GM18502 (cell line): ENCODE data around the gene INPP5A.

Source experiments
- ATAC-seq: cut with Tn5 transposase; IDR thresholded peaks from one replicate; pipeline ENCODE4 v1.9.1; 2021; ENCODE audit warnings: mild to moderate bottlenecking; ENCODE audit not compliant: unreplicated experiment, poor library complexity

The INPP5A gene

GRCh38 chr10:132575320-132576201 is 38.0 kb downstream of the INPP5A start:
- ATAC-seq = peak; percentile 42

DNA sequence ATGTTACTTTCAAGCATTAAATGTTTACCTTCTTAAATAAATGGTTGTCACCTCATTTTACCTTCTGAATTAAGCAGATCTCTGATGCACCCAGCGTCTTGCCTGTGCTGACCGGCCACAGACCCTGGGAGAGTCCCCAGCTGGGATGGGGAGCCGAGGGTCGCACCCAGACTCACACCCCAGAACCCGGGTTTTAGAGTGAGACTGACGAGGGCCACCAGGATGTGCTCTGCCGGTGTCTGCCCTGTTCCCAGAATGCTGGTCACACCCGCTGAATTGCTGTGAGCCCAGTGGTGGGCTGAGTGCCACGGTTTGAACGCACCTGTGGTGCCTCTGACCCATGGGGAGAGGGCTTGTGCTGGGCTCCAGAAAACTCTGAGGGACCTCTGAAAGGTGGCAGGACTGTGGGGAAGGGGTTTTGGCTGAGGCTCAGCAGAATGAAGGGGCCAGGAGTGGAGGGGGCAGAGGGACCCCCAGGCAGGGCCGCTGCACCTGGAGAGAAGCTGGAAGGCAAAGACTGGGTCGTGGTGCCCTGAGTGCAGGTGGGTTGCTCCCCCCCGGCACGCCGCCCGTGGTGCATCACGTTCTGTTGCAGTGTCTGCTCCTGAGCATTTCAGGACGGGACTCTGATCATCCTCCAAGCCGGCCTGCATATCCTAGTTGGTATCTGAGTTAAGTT is 39.2 kb downstream of the INPP5A start:
- no peak for ATAC-seq

- ATAC-seq = no peak
Observed at GRCh38 chr10:132577350-132578003, 39.9 kb downstream of the INPP5A start.

DNA sequence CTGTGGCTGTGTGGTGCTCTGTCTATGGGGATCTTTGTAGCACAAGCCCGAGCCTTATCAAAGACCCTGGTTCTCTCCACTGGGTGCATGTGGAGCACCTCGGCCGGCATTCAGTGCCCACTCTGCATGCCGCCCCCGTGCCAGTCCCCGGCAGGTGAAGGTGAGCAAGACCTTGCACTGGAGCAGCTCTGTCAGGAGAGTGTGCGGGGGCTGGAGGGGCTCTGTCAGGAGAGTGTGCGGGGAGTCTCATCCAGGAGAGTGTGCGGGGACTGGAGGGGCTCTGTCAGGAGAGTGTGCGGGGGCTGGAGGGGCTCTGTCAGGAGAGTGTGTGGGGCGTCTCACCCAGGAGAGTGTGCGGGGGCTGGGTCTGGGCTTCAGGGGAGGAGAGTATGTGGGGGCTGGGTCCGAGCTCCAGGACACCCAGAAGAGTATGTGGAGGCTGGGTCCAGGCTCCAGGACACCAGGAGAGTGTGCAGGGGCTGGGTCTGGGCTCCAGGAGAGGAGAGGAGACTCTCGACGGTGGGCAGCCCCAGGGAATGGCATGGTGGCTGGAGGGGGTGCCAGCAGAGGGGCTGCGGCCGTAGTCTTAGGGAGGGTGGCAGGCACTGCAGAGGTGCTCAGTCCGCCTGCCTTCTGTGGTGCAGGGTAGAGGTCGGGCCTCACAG is 40.8 kb downstream of the INPP5A start:
- ATAC-seq = no peak

GRCh38 chr10:132579027-132579859 is 41.7 kb downstream of the INPP5A start:
- ATAC-seq = no peak

DNA sequence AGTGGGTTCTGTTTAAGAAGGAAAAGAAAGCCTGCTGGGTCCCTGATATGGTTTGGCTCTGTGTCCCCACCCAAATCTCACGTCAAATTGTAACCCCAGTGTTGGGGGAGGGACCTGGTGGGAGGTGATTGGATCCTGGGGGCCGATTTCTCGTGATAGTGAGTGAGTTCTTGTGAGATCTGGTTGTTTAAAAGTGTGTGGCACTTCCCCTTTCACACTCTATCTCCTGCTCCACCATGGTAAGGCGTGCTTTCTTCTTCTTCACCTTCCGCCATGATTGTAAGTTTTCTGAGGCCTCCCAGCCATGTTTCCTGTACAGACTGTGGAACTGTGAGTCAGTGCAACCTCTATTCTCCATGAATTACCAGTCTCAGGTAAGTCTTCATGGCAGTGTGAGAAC is 42.6 kb downstream of the INPP5A start:
- no peak for ATAC-seq

GRCh38 chr10:132580617-132581016 is 43.0 kb downstream of the INPP5A start:
- ATAC-seq = no peak

- ATAC-seq = no peak
Observed at GRCh38 chr10:132582137-132582536, 44.5 kb downstream of the INPP5A start.

GRCh38 chr10:132582771-132583170 is 45.2 kb downstream of the INPP5A start:
- no peak for ATAC-seq

DNA sequence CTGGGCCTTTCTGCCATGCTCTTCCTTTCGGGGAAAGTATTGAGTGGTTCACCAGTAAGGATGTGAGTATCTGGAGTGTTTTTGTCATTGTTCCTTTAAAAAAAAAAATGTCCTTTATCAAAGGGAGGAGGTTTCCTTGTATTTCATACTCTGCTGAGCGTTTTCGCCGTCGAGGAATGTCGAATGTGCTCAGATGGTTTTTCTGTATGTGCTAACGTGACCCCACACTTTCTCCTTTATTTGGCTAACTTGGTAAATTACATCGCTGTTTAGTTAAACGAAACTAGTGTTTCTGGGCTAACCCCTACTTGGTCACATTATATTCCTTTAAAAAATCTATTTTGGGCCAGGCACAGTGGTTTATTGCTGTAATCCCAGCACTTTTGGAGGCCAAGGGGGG is 45.9 kb downstream of the INPP5A start:
- ATAC-seq = no peak

DNA sequence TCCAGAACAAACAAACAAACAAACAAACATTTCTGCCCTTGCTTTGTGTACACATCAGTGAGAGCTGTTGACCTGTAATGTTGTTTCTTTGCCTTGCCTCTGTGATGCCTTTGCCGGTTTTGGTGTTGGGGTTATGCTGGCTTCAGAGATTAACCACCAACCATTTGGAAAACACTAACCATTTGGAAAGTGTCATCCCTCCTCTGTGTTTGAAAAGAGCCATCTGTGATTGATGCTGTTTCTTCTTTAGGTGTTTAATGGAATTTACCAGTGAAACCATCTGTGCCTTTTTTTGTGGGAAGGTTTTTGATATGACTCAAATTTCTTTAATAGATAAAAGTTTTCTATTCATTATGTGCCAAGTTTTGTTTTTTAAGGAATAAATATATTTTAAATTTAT is 46.5 kb downstream of the INPP5A start:
- ATAC-seq = no peak

GRCh38 chr10:132585732-132586722 is 48.4 kb downstream of the INPP5A start:
- no peak for ATAC-seq

DNA sequence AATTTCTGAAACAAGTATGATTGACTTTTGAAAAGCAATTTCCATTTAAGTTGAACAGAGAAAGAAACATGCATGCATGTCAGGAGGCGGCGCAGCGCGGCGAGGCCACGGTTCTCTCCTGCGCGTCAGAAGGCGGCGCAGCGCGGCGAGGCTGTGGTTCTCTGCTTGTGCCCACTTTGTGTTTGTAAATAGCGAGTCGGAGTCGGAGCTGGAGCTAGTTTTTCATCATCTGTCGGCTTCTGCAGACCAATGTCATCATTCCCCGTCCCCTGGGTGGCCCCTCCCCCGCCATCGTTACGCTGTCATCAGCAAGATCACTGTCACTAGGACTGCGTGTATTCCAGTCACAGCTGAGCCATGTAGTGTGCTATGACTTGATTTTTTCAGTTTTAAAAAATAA is 49.2 kb downstream of the INPP5A start:
- ATAC-seq = no peak

- no peak for ATAC-seq
Observed at GRCh38 chr10:132587175-132587574, 49.6 kb downstream of the INPP5A start.

DNA sequence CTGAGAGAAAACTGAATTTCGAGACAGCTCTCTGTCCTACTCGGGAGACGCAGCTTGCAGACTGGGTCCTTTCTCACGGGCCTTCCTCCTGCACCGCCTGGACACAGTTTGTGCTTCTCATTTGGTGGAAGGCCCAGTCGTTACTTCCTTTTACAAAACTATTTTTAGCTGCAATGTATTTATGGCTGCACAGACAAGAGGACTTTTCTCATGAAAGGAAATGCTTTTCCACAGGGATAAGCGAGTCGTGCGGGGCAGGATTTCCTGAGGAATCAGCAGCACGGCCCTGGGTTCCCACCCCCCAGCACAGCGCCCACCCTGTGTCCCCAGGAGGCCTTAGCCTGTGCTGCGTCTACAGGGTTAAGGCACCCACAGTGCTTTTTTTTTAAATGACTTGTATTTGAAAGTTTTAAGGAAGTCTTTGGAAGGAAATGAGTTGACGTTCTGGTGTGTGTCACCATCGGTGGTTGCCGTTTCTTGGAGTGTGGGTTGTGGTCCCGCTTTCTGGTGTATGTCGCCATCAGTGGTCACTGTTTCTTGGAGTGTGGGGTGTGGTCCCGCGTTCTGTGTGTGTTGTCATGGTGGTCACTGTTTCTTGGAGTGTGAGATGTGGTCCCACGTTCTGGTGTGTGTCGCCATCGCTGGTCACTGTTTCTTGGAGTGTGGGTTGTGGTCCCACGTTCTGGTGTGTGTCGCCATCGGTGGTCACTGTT is 50.9 kb downstream of the INPP5A start:
- ATAC-seq = no peak

- ATAC-seq = no peak
Observed at GRCh38 chr10:132589015-132589414, 51.4 kb downstream of the INPP5A start.

- no peak for ATAC-seq
Observed at GRCh38 chr10:132589681-132590080, 52.1 kb downstream of the INPP5A start.
